GM23248 (cell line): ENCODE data around the gene CTNS. TPM values are rescaled to one million over a fixed set of nuclear protein-coding genes. Genes with fewer than 3 reads are reported as not detected.

Experiments used
- DNase-seq: peaks from one replicate; pipeline ENCODE4 v3.0.0-alpha.2; 2015
- H2AFZ ChIP-seq: fragments of 200-600 bp; sonication (generic); 2 replicates; pipeline ENCODE4 v1.6.1; 2016; ENCODE audit warnings: antibody characterized with exemption
- H3F3A ChIP-seq: fragments of 200-600 bp; sonication (generic); 2 replicates; pipeline ENCODE4 v1.6.1; 2016; ENCODE audit warnings: mild to moderate bottlenecking, antibody characterized with exemption, mixed run types; ENCODE audit not compliant: insufficient read depth
- H3K27ac ChIP-seq: fragments of 200-600 bp; sonication (generic); 2 replicates; pipeline ENCODE4 v1.5.1; 2016; ENCODE audit warnings: mild to moderate bottlenecking
- H3K27me3 ChIP-seq: fragments of 200-600 bp; sonication (generic); replicated peaks from 2 replicates; pipeline ENCODE4 v1.6.1; 2016; ENCODE audit warnings: mild to moderate bottlenecking; ENCODE audit not compliant: insufficient read depth
- H3K36me3 ChIP-seq: fragments of 200-600 bp; sonication (generic); 2 replicates; pipeline ENCODE4 v1.6.1; 2016; ENCODE audit warnings: low read depth, mild to moderate bottlenecking
- H3K4me1 ChIP-seq: fragments of 200-600 bp; sonication (generic); 2 replicates; pipeline ENCODE4 v1.6.1; 2016; ENCODE audit warnings: mild to moderate bottlenecking; ENCODE audit not compliant: insufficient read depth
- H3K4me2 ChIP-seq: fragments of 200-600 bp; sonication (generic); one replicate; pipeline ENCODE4 v1.6.1; 2016; ENCODE audit warnings: mild to moderate bottlenecking; ENCODE audit not compliant: unreplicated experiment
- H3K4me3 ChIP-seq: fragments of 200-600 bp; sonication (generic); 2 replicates; pipeline ENCODE4 v1.5.1; 2016; ENCODE audit warnings: mild to moderate bottlenecking
- H3K79me2 ChIP-seq: fragments of 200-600 bp; sonication (generic); 2 replicates; pipeline ENCODE4 v1.6.1; 2016; ENCODE audit warnings: mild to moderate bottlenecking; ENCODE audit not compliant: insufficient read depth
- H3K9ac ChIP-seq: fragments of 200-600 bp; sonication (generic); 2 replicates; pipeline ENCODE4 v1.6.1; 2016; ENCODE audit warnings: mild to moderate bottlenecking
- H3K9me2 ChIP-seq: fragments of 200-600 bp; sonication (generic); 2 replicates; pipeline ENCODE4 v1.6.1; 2016; ENCODE audit warnings: mixed run types, mild to moderate bottlenecking, moderate library complexity; ENCODE audit not compliant: insufficient read depth
- H3K9me3 ChIP-seq: fragments of 200-600 bp; sonication (generic); one replicate; pipeline ENCODE4 v1.6.1; 2017; ENCODE audit warnings: low read depth
- H4K20me1 ChIP-seq: fragments of 200-600 bp; sonication (generic); 2 replicates; pipeline ENCODE4 v1.6.0; 2016; ENCODE audit not compliant: insufficient read depth
- EZH2 ChIP-seq: fragments of 200-600 bp; sonication (generic); IDR thresholded peaks from 2 replicates; pipeline ENCODE4 v1.6.1; 2018; ENCODE audit warnings: antibody characterized with exemption, mild to moderate bottlenecking; ENCODE audit not compliant: insufficient read depth, poor library complexity, severe bottlenecking
- EZH2phosphoT487 ChIP-seq: fragments of 200-600 bp; sonication (generic); IDR thresholded peaks from 2 replicates; pipeline ENCODE4 v1.6.1; 2018; ENCODE audit warnings: antibody characterized with exemption, moderate library complexity, mild to moderate bottlenecking, low read depth; ENCODE audit not compliant: insufficient read depth
- WGBS, 2 experiments: methylation state at CpG; one replicate each; pipeline ENCODE4 v1.1.6; 2015 to 2017; ENCODE audit warnings: low lambda C conversion rate in 2 of 2, low coverage in 1 of 2; ENCODE audit errors: missing lambda C conversion rate in 2 of 2; 5-methylcytosine and 5-hydroxymethylcytosine counted together
- in situ Hi-C: fragments of 300-500 bp; cut with MboI; formaldehyde crosslinking; loops from 2 replicates; pipeline ENCODE4 v1.15.0; 2020
- polyA plus RNA-seq: library from polyadenylated mRNA; unstranded; fragments of >200 nt; fragmentation: Nextera tagmentation; extraction: Ambion mirVana; gene quantifications from 2 replicates; pipeline ENCODE4 v1.2.1, GENCODE V29; 2016
- total RNA-seq: library from RNA; depleted of rRNA; stranded (reverse); fragments of >200 nt; shearing (Covaris generic); gene quantifications from 2 replicates; pipeline ENCODE4 v1.2.3, GENCODE V29; 2014

CTNS gene
- total and polyA plus RNA-seq, 2 experiments from 2014 or later = 7.2 to 7.5 TPM

GRCh38 chr17:3635474-3636153 lies 946 bp upstream of the CTNS start:
- Histone ChIP-seq H2AFZ (peak overlapping the region; percentile 84), H3K4me3 (peak overlapping the region; percentile 79), H3K9me3 (no peaks in the 10 kb centered on the region), H3K9ac (peak overlapping the region; percentile 80), H3F3A (no peaks in the 10 kb centered on the region), H3K9me2 (no peaks in the 10 kb centered on the region), H3K4me1 (peaks cover 5% of the 10 kb centered on the region; the same call in 1 of the 2 replicates), H3K27me3 (no peaks in the 10 kb centered on the region), H3K79me2 (0 out of 2 replicates have a peak, but pooled peaks cover 3% of the 10 kb centered on the region), H3K36me3 (no peaks in the 10 kb centered on the region), H4K20me1 (no peaks in the 10 kb centered on the region), H3K4me2 (peak overlapping the region; percentile 67), H3K27ac (no peak overlapping the region)
- WGBS, 2 experiments = 25 to 31% methylated on average over 23 to 24 of the region's 38 CpGs
- TF ChIP-seq EZH2 (no peak), EZH2phosphoT487 (no peak)
- in situ Hi-C loops = loop anchor here (25.0 kb wide), 1 partner anchor 598 kb away; no protein-coding TSS in a partner anchor
- DNase-seq = peak; percentile 16

DNA sequence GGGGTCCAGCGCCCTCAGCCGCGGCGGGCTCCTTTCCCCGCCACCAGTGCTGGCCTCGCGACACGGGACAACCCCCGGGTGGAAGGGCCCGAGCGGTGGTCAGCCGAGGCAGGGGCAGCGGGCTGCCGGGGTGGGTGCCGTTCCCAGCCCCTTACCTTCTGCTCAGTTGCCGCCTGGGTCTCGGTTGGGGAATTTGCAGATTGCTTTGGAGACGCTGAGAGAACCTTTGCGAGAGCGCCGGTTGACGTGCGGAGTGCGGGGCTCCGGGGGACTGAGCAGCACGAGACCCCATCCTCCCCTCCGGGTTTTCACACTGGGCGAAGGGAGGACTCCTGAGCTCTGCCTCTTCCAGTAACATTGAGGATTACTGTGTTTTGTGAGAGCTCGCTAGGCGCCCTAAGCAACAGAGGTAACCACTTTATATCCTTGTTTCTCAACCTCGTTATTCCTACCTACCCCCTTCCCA lies 381 bp downstream of the CTNS start:
- peak overlapping the region; percentile 80 for H3K9ac ChIP-seq
- H3K4me1 ChIP-seq = peaks cover 5% of the 10 kb centered on the region; the same call in 1 of the 2 replicates
- peak overlapping the region; percentile 83; the same call in 1 of the 2 replicates for H3K27ac ChIP-seq
- TF ChIP-seq EZH2phosphoT487 (no peak), EZH2 (no peak)
- no peaks in the 10 kb centered on the region for H3K9me2 ChIP-seq
- 0 out of 2 replicates have a peak, but pooled peaks cover 3% of the 10 kb centered on the region for H3K79me2 ChIP-seq
- no peaks in the 10 kb centered on the region for H3K27me3 ChIP-seq
- H3K4me3 ChIP-seq = peak overlapping the region; percentile 79
- H4K20me1 ChIP-seq = no peaks in the 10 kb centered on the region
- WGBS, 2 experiments = 1% methylated on average over 23 to 29 of the region's 31 CpGs
- peak; percentile 47 for DNase-seq
- in situ Hi-C loops = loop anchor here (25.0 kb wide), 1 partner anchor 600 kb away; no protein-coding TSS in a partner anchor
- H3K4me2 ChIP-seq = peak overlapping the region; percentile 86
- H3F3A ChIP-seq = no peaks in the 10 kb centered on the region
- no peaks in the 10 kb centered on the region for H3K36me3 ChIP-seq
- H3K9me3 ChIP-seq = no peaks in the 10 kb centered on the region
- H2AFZ ChIP-seq = peak overlapping the region; percentile 85

DNA sequence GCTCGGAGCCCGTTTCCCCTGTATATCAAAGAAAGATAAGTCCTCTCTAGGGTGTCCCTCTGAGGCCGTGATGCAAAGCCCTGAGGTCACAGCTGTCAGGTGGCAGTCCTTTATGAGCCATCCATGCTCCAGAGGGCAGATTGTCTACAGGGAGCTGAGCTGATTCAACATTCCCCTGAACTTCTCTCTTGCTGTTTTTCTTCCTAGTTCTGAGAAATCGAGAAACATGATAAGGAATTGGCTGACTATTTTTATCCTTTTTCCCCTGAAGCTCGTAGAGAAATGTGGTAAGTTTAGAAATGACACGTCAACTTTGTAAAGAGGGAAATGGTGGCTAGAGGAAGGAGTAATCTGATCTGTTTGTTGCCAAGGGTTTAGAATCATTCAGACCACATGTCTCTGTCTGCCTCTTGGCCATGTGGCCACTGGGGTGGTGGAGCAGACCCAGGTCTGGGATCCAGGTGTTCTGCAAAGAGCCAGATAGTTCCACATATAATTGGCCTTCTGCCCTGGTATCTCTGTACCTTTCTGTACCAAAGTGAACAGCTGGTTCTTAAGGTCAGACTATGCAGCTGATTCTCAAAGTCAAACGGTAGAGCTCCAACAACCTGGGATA lies 3.5 kb downstream of the CTNS start:
- Histone ChIP-seq H3K79me2 (0 out of 2 replicates have a peak, but pooled peaks cover 3% of the 10 kb centered on the region), H3K4me1 (peaks cover 5% of the 10 kb centered on the region; the same call in 1 of the 2 replicates), H3K4me3 (no peak overlapping the region), H3K27me3 (no peaks in the 10 kb centered on the region), H4K20me1 (no peaks in the 10 kb centered on the region), H3F3A (no peaks in the 10 kb centered on the region), H3K9ac (no peak overlapping the region), H3K36me3 (no peaks in the 10 kb centered on the region), H3K4me2 (no peak overlapping the region), H3K9me3 (no peaks in the 10 kb centered on the region), H2AFZ (no peak overlapping the region), H3K27ac (no peak overlapping the region), H3K9me2 (no peaks in the 10 kb centered on the region)
- 69 to 71% methylated on average over 7 of the region's 7 CpGs for WGBS, 2 experiments
- in situ Hi-C loops = loop anchor here (25.0 kb wide), 1 partner anchor 603 kb away; no protein-coding TSS in a partner anchor
- TF ChIP-seq EZH2 (no peak), EZH2phosphoT487 (no peak)
- DNase-seq = no peak

- H3K4me2 ChIP-seq = no peak overlapping the region
- no peaks in the 10 kb centered on the region for H3K79me2 ChIP-seq
- H3K9me3 ChIP-seq = no peaks in the 10 kb centered on the region
- DNase-seq = no peak
- no peaks in the 10 kb centered on the region for H4K20me1 ChIP-seq
- no peaks in the 10 kb centered on the region for H3K36me3 ChIP-seq
- H3K4me3 ChIP-seq = no peak overlapping the region
- no peak for TF ChIP-seq EZH2
- TF ChIP-seq EZH2phosphoT487 = no peak
- H3K4me1 ChIP-seq = peaks cover 5% of the 10 kb centered on the region; the same call in 1 of the 2 replicates
- H3K27ac ChIP-seq = no peak overlapping the region
- WGBS, 2 experiments = 83% methylated on average over 3 of the region's 3 CpGs
- no peak overlapping the region for H3K9ac ChIP-seq
- H3K27me3 ChIP-seq = no peaks in the 10 kb centered on the region
- no peaks in the 10 kb centered on the region for H3F3A ChIP-seq
- no peak overlapping the region for H2AFZ ChIP-seq
- in situ Hi-C loops = loop anchor here (25.0 kb wide), 1 partner anchor 604 kb away; no protein-coding TSS in a partner anchor
- H3K9me2 ChIP-seq = no peaks in the 10 kb centered on the region
Measured at GRCh38 chr17:3641014-3641413, 4.5 kb downstream of the CTNS start.
